ENCODE data around the gene CLRN2.

Gene CLRN2

GRCh38 chr4:17552427-17552826, 37.5 kb downstream of the CLRN2 start:
- H3K4me3 ChIP-seq (ENCODE audit: low read depth, low read length): no peak overlapping the region
- peaks cover 2% of the 10 kb centered on the region for H3K27me3 ChIP-seq (ENCODE audit: control insufficient read depth, insufficient read depth, low read length)
- H3K9me3 ChIP-seq (ENCODE audit: control insufficient read depth, insufficient read depth, low read length): no peaks in the 10 kb centered on the region

GRCh38 chr4:17554568-17554967, 39.6 kb downstream of the CLRN2 start:
- Histone ChIP-seq H3K9ac (ENCODE audit: low read depth, low read length) (no peak overlapping the region), H3K4me1 (ENCODE audit: control insufficient read depth, insufficient read depth, low read length) (no peaks in the 10 kb centered on the region), H3K36me3 (ENCODE audit: control insufficient read depth, insufficient read depth, low read length) (no peaks in the 10 kb centered on the region), H3K9me3 (ENCODE audit: control insufficient read depth, insufficient read depth, low read length) (no peaks in the 10 kb centered on the region), H3K27me3 (ENCODE audit: control insufficient read depth, insufficient read depth, low read length) (no peaks in the 10 kb centered on the region), H3K4me3 (ENCODE audit: low read depth, low read length) (no peak overlapping the region)

More at GRCh38 chr4:17552427-17552826, 37.5 kb downstream of the CLRN2 start:
- H3K9ac ChIP-seq (ENCODE audit: low read depth, low read length): no peak overlapping the region
- no peaks in the 10 kb centered on the region for H3K36me3 ChIP-seq (ENCODE audit: control insufficient read depth, insufficient read depth, low read length)
- H3K4me1 ChIP-seq (ENCODE audit: control insufficient read depth, insufficient read depth, low read length): no peaks in the 10 kb centered on the region

GRCh38 chr4:17556498-17556897, 41.5 kb downstream of the CLRN2 start:
- Histone ChIP-seq H3K9me3 (ENCODE audit: control insufficient read depth, insufficient read depth, low read length) (no peaks in the 10 kb centered on the region), H3K4me1 (ENCODE audit: control insufficient read depth, insufficient read depth, low read length) (no peaks in the 10 kb centered on the region), H3K4me3 (ENCODE audit: low read depth, low read length) (no peak overlapping the region), H3K9ac (ENCODE audit: low read depth, low read length) (no peak overlapping the region), H3K27me3 (ENCODE audit: control insufficient read depth, insufficient read depth, low read length) (no peaks in the 10 kb centered on the region), H3K36me3 (ENCODE audit: control insufficient read depth, insufficient read depth, low read length) (no peaks in the 10 kb centered on the region)

GRCh38 chr4:17557880-17558279, 42.9 kb downstream of the CLRN2 start:
- Histone ChIP-seq H3K27me3 (ENCODE audit: control insufficient read depth, insufficient read depth, low read length) (no peaks in the 10 kb centered on the region), H3K9me3 (ENCODE audit: control insufficient read depth, insufficient read depth, low read length) (no peaks in the 10 kb centered on the region), H3K36me3 (ENCODE audit: control insufficient read depth, insufficient read depth, low read length) (no peaks in the 10 kb centered on the region), H3K4me3 (ENCODE audit: low read depth, low read length) (no peak overlapping the region), H3K9ac (ENCODE audit: low read depth, low read length) (no peak overlapping the region), H3K4me1 (ENCODE audit: control insufficient read depth, insufficient read depth, low read length) (no peaks in the 10 kb centered on the region)

GRCh38 chr4:17558941-17559708, 44.2 kb downstream of the CLRN2 start:
- Histone ChIP-seq H3K36me3 (ENCODE audit: control insufficient read depth, insufficient read depth, low read length) (no peaks in the 10 kb centered on the region), H3K4me1 (ENCODE audit: control insufficient read depth, insufficient read depth, low read length) (no peaks in the 10 kb centered on the region), H3K4me3 (ENCODE audit: low read depth, low read length) (no peak overlapping the region), H3K9me3 (ENCODE audit: control insufficient read depth, insufficient read depth, low read length) (no peaks in the 10 kb centered on the region), H3K9ac (ENCODE audit: low read depth, low read length) (no peak overlapping the region), H3K27me3 (ENCODE audit: control insufficient read depth, insufficient read depth, low read length) (no peaks in the 10 kb centered on the region)

GRCh38 chr4:17559709-17560048, 44.7 kb downstream of the CLRN2 start:
- Histone ChIP-seq H3K27me3 (ENCODE audit: control insufficient read depth, insufficient read depth, low read length) (no peaks in the 10 kb centered on the region), H3K4me1 (ENCODE audit: control insufficient read depth, insufficient read depth, low read length) (no peaks in the 10 kb centered on the region), H3K9ac (ENCODE audit: low read depth, low read length) (no peak overlapping the region), H3K4me3 (ENCODE audit: low read depth, low read length) (no peak overlapping the region), H3K9me3 (ENCODE audit: control insufficient read depth, insufficient read depth, low read length) (no peaks in the 10 kb centered on the region), H3K36me3 (ENCODE audit: control insufficient read depth, insufficient read depth, low read length) (no peaks in the 10 kb centered on the region)

- H3K4me3 ChIP-seq (ENCODE audit: low read depth, low read length): no peak overlapping the region
- no peaks in the 10 kb centered on the region for H3K36me3 ChIP-seq (ENCODE audit: control insufficient read depth, insufficient read depth, low read length)
- H3K4me1 ChIP-seq (ENCODE audit: control insufficient read depth, insufficient read depth, low read length): no peaks in the 10 kb centered on the region
- no peak overlapping the region for H3K9ac ChIP-seq (ENCODE audit: low read depth, low read length)
- no peaks in the 10 kb centered on the region for H3K27me3 ChIP-seq (ENCODE audit: control insufficient read depth, insufficient read depth, low read length)
- H3K9me3 ChIP-seq (ENCODE audit: control insufficient read depth, insufficient read depth, low read length): no peaks in the 10 kb centered on the region
Measured at GRCh38 chr4:17560065-17560673, 45.2 kb downstream of the CLRN2 start.

- H3K9me3 ChIP-seq (ENCODE audit: control insufficient read depth, insufficient read depth, low read length): no peaks in the 10 kb centered on the region
- no peaks in the 10 kb centered on the region for H3K27me3 ChIP-seq (ENCODE audit: control insufficient read depth, insufficient read depth, low read length)
- no peaks in the 10 kb centered on the region for H3K36me3 ChIP-seq (ENCODE audit: control insufficient read depth, insufficient read depth, low read length)
- no peak overlapping the region for H3K9ac ChIP-seq (ENCODE audit: low read depth, low read length)
- no peaks in the 10 kb centered on the region for H3K4me1 ChIP-seq (ENCODE audit: control insufficient read depth, insufficient read depth, low read length)
- H3K4me3 ChIP-seq (ENCODE audit: low read depth, low read length): no peak overlapping the region
Measured at GRCh38 chr4:17561195-17561909, 46.4 kb downstream of the CLRN2 start.

- no peak overlapping the region for H3K4me3 ChIP-seq (ENCODE audit: low read depth, low read length)
- no peaks in the 10 kb centered on the region for H3K9me3 ChIP-seq (ENCODE audit: control insufficient read depth, insufficient read depth, low read length)
- H3K27me3 ChIP-seq (ENCODE audit: control insufficient read depth, insufficient read depth, low read length): no peaks in the 10 kb centered on the region
Measured at GRCh38 chr4:17562157-17562556, 47.2 kb downstream of the CLRN2 start.

GRCh38 chr4:17565846-17566245, 50.9 kb downstream of the CLRN2 start:
- no peaks in the 10 kb centered on the region for H3K27me3 ChIP-seq (ENCODE audit: control insufficient read depth, insufficient read depth, low read length)
- no peaks in the 10 kb centered on the region for H3K36me3 ChIP-seq (ENCODE audit: control insufficient read depth, insufficient read depth, low read length)
- no peak overlapping the region for H3K4me3 ChIP-seq (ENCODE audit: low read depth, low read length)
- no peaks in the 10 kb centered on the region for H3K4me1 ChIP-seq (ENCODE audit: control insufficient read depth, insufficient read depth, low read length)
- H3K9ac ChIP-seq (ENCODE audit: low read depth, low read length): no peak overlapping the region
- no peaks in the 10 kb centered on the region for H3K9me3 ChIP-seq (ENCODE audit: control insufficient read depth, insufficient read depth, low read length)

More at GRCh38 chr4:17562157-17562556, 47.2 kb downstream of the CLRN2 start:
- H3K4me1 ChIP-seq (ENCODE audit: control insufficient read depth, insufficient read depth, low read length): no peaks in the 10 kb centered on the region
- no peaks in the 10 kb centered on the region for H3K36me3 ChIP-seq (ENCODE audit: control insufficient read depth, insufficient read depth, low read length)
- no peak overlapping the region for H3K9ac ChIP-seq (ENCODE audit: low read depth, low read length)

- Histone ChIP-seq H3K9me3 (ENCODE audit: control insufficient read depth, insufficient read depth, low read length) (no peaks in the 10 kb centered on the region), H3K9ac (ENCODE audit: low read depth, low read length) (no peak overlapping the region), H3K4me1 (ENCODE audit: control insufficient read depth, insufficient read depth, low read length) (no peaks in the 10 kb centered on the region), H3K4me3 (ENCODE audit: low read depth, low read length) (no peak overlapping the region), H3K27me3 (ENCODE audit: control insufficient read depth, insufficient read depth, low read length) (no peaks in the 10 kb centered on the region), H3K36me3 (ENCODE audit: control insufficient read depth, insufficient read depth, low read length) (no peaks in the 10 kb centered on the region)
Measured at GRCh38 chr4:17567271-17567670, 52.3 kb downstream of the CLRN2 start.

GRCh38 chr4:17574206-17574605, 59.2 kb downstream of the CLRN2 start:
- Histone ChIP-seq H3K9me3 (ENCODE audit: control insufficient read depth, insufficient read depth, low read length) (no peaks in the 10 kb centered on the region), H3K4me1 (ENCODE audit: control insufficient read depth, insufficient read depth, low read length) (peaks cover 6% of the 10 kb centered on the region), H3K27me3 (ENCODE audit: control insufficient read depth, insufficient read depth, low read length) (peaks cover 4% of the 10 kb centered on the region), H3K4me3 (ENCODE audit: low read depth, low read length) (no peak overlapping the region), H3K36me3 (ENCODE audit: control insufficient read depth, insufficient read depth, low read length) (no peaks in the 10 kb centered on the region), H3K9ac (ENCODE audit: low read depth, low read length) (no peak overlapping the region)

All from iPS-15b (cell line).